Umbilical cord (tissue), 2 donors: ENCODE results near the gene CFAP53. TPM values are rescaled to one million over a fixed set of nuclear protein-coding genes. Genes with fewer than 3 reads are reported as not detected.
"Not testable (repeated sequence)": the region's sequence is repeated elsewhere in the genome, so short reads cannot be mapped to it uniquely, and the experiment has no call there.

Experiments
- DNase-seq: peaks from one replicate; pipeline ENCODE4 v3.0.0-alpha.2; 2015; ENCODE audit warnings: low spot score
- total RNA-seq: library from RNA; depleted of rRNA; stranded (reverse); fragments of >200 nt; gene quantifications from one replicate; pipeline ENCODE4 v1.2.3, GENCODE V29; 2014; ENCODE audit warnings: low replicate concordance; ENCODE audit not compliant: insufficient read depth

CFAP53 gene
- total RNA-seq, 1 donor from 2014 or later: 0.96 TPM

GRCh38 chr18:50273203-50274043 is 7.1 kb upstream of the CFAP53 start:
- no peak for DNase-seq

- no peak for DNase-seq
Measured at GRCh38 chr18:50272568-50272967, 6.3 kb upstream of the CFAP53 start.

GRCh38 chr18:50268022-50268747 is 1.9 kb upstream of the CFAP53 start:
- peak; percentile 81 for DNase-seq

- DNase-seq: no peak
Measured at GRCh38 chr18:50262977-50263376, 3.3 kb downstream of the CFAP53 start.

GRCh38 chr18:50250935-50251334 is 15.4 kb downstream of the CFAP53 start:
- no peak for DNase-seq

GRCh38 chr18:50249576-50249975 is 16.7 kb downstream of the CFAP53 start:
- no peak for DNase-seq

GRCh38 chr18:50247561-50247960 is 18.7 kb downstream of the CFAP53 start:
- DNase-seq: no peak

- DNase-seq: not testable (repeated sequence)
Measured at GRCh38 chr18:50241768-50242167, 24.5 kb downstream of the CFAP53 start.

GRCh38 chr18:50240080-50240563 is 26.2 kb downstream of the CFAP53 start:
- DNase-seq: no peak

GRCh38 chr18:50232419-50232818 is 33.9 kb downstream of the CFAP53 start:
- no peak for DNase-seq

GRCh38 chr18:50231621-50232020 is 34.7 kb downstream of the CFAP53 start:
- no peak for DNase-seq

GRCh38 chr18:50220249-50220648 is 46.0 kb downstream of the CFAP53 start:
- not testable (repeated sequence) for DNase-seq

- no peak for DNase-seq
Measured at GRCh38 chr18:50218432-50219197, 47.7 kb downstream of the CFAP53 start.

- DNase-seq: no peak
Measured at GRCh38 chr18:50209311-50209710, 57.0 kb downstream of the CFAP53 start.

- DNase-seq: no peak
Measured at GRCh38 chr18:50207722-50208121, 58.6 kb downstream of the CFAP53 start.

- peak; percentile 41 for DNase-seq
Measured at GRCh38 chr18:50203801-50204604, 62.3 kb downstream of the CFAP53 start.

GRCh38 chr18:50201476-50202018 is 64.7 kb downstream of the CFAP53 start:
- DNase-seq: no peak

GRCh38 chr18:50199921-50200320 is 66.4 kb downstream of the CFAP53 start:
- no peak for DNase-seq

GRCh38 chr18:50199346-50199855 is 66.9 kb downstream of the CFAP53 start:
- peak; percentile 64 for DNase-seq

GRCh38 chr18:50196261-50196660 is 70.0 kb downstream of the CFAP53 start:
- DNase-seq: no peak

- no peak for DNase-seq
Measured at GRCh38 chr18:50195689-50196088, 70.6 kb downstream of the CFAP53 start.
